WTC11 (cell line): ENCODE results near the gene NEURL2. TPM values are rescaled to one million over a fixed set of nuclear protein-coding genes. Genes with fewer than 3 reads are reported as not detected.

ENCODE experiments used
- ATAC-seq: fragments of 200-7000 bp; cut with Tn5 transposase; 2 replicates; pipeline ENCODE4 v1.10.0; 2021; ENCODE audit warnings: mild to moderate bottlenecking, moderate library complexity
- CTCF ChIA-PET: fragments of 300-600 bp; sonication (Branson Sonifier 250); formaldehyde crosslinking; loops from one replicate; lab custom pipeline; 2021; ENCODE audit warnings: antibody characterized with exemption; lab: Charles Lee
- POLR2A ChIA-PET: fragments of 350-600 bp; sonication (Branson Sonifier 250); formaldehyde crosslinking; loops from one replicate; lab custom pipeline; 2021; ENCODE audit warnings: antibody characterized with exemption; lab: Charles Lee
- DNase-seq: peaks from one replicate; pipeline ENCODE4 v3.0.0; 2021; ENCODE audit warnings: low spot score
- H3K27ac Mint-ChIP-seq: 2 replicates; pipeline ENCODE4 v1.8.0; 2021; ENCODE audit warnings: mixed read lengths
- H3K27me3 Mint-ChIP-seq: 2 replicates; pipeline ENCODE4 v1.8.0; 2021; ENCODE audit warnings: low read depth, mild to moderate bottlenecking, moderate library complexity, mixed read lengths
- H3K36me3 Mint-ChIP-seq: 2 replicates; pipeline ENCODE4 v1.8.0; 2021; ENCODE audit warnings: mixed read lengths
- H3K4me1 Mint-ChIP-seq: 2 replicates; pipeline ENCODE4 v1.8.0; 2022; ENCODE audit warnings: mixed read lengths
- H3K4me3 Mint-ChIP-seq: 2 replicates; pipeline ENCODE4 v1.8.0; 2021; ENCODE audit warnings: mild to moderate bottlenecking, moderate library complexity, mixed read lengths
- H3K9me3 Mint-ChIP-seq: 2 replicates; pipeline ENCODE4 v1.8.0; 2021; ENCODE audit warnings: mixed read lengths
- CBFB ChIP-seq: sonication (generic); formaldehyde crosslinking; IDR thresholded peaks from 2 replicates; pipeline ENCODE4 v1.8.1; 2022; ENCODE audit warnings: mild to moderate bottlenecking, low read depth, missing genetic modification reagents
- CREM ChIP-seq: sonication (generic); formaldehyde crosslinking; IDR thresholded peaks from 2 replicates; pipeline ENCODE4 v1.8.1; 2022; ENCODE audit warnings: mild to moderate bottlenecking, missing genetic modification reagents, moderate library complexity
- E2F5 ChIP-seq: sonication (generic); formaldehyde crosslinking; IDR thresholded peaks from 2 replicates; pipeline ENCODE4 v1.8.1; 2022; ENCODE audit warnings: mild to moderate bottlenecking, moderate library complexity, missing genetic modification reagents
- ELF4 ChIP-seq: sonication (generic); formaldehyde crosslinking; IDR thresholded peaks from 2 replicates; pipeline ENCODE4 v1.8.1; 2022; ENCODE audit warnings: low read depth, mild to moderate bottlenecking, moderate library complexity, missing genetic modification reagents
- ETV6 ChIP-seq: sonication (generic); formaldehyde crosslinking; IDR thresholded peaks from 2 replicates; pipeline ENCODE4 v1.8.1; 2022; ENCODE audit warnings: mild to moderate bottlenecking, missing genetic modification reagents
- FOXP1 ChIP-seq: sonication (generic); formaldehyde crosslinking; IDR thresholded peaks from 2 replicates; pipeline ENCODE4 v1.8.0; 2022; ENCODE audit warnings: missing genetic modification reagents, mild to moderate bottlenecking, moderate library complexity, borderline replicate concordance
- FOXP4 ChIP-seq: sonication (generic); formaldehyde crosslinking; IDR thresholded peaks from 2 replicates; pipeline ENCODE4 v1.8.0; 2022; ENCODE audit warnings: mild to moderate bottlenecking, missing genetic modification reagents
- GABPB1 ChIP-seq: sonication (generic); formaldehyde crosslinking; IDR thresholded peaks from 2 replicates; pipeline ENCODE4 v1.8.1; 2023; ENCODE audit warnings: mild to moderate bottlenecking, missing genetic modification reagents
- GRHL2 ChIP-seq: fragments of 250-450 bp; sonication (Bioruptor Pico); IDR thresholded peaks from 2 replicates; pipeline ENCODE4 v1.8.0; 2022; ENCODE audit warnings: mild to moderate bottlenecking, moderate library complexity; ENCODE audit not compliant: insufficient replicate concordance, severe bottlenecking
- NFYB ChIP-seq: sonication (generic); formaldehyde crosslinking; conservative IDR thresholded peaks from 2 replicates; pipeline ENCODE4 v1.8.0; 2022; ENCODE audit warnings: low read depth, missing genetic modification reagents
- NR1H2 ChIP-seq: sonication (generic); formaldehyde crosslinking; IDR thresholded peaks from 2 replicates; pipeline ENCODE4 v1.9.0; 2021; ENCODE audit warnings: mild to moderate bottlenecking, moderate library complexity, missing genetic modification reagents
- STAT6 ChIP-seq: sonication (generic); formaldehyde crosslinking; conservative IDR thresholded peaks from 2 replicates; pipeline ENCODE4 v1.8.1; 2023; ENCODE audit warnings: mild to moderate bottlenecking, low read depth, missing genetic modification reagents, moderate library complexity
- TCF7 ChIP-seq: sonication (generic); formaldehyde crosslinking; IDR thresholded peaks from 2 replicates; pipeline ENCODE4 v1.8.0; 2022; ENCODE audit warnings: mild to moderate bottlenecking, low read depth, missing genetic modification reagents, moderate library complexity
- USF2 ChIP-seq: sonication (generic); formaldehyde crosslinking; IDR thresholded peaks from 2 replicates; pipeline ENCODE4 v1.8.1; 2023; ENCODE audit warnings: mild to moderate bottlenecking, missing genetic modification reagents, moderate library complexity
- ZNF512 ChIP-seq: sonication (generic); formaldehyde crosslinking; IDR thresholded peaks from 2 replicates; pipeline ENCODE4 v1.8.1; 2022; ENCODE audit warnings: missing genetic modification reagents, borderline replicate concordance
- total RNA-seq: library from RNA; stranded (reverse); gene quantifications from 3 replicates; pipeline ENCODE4 v1.2.3, GENCODE V29; 2021
- TF ChIP-seq, protein P1 (sequence below): sonication (generic); formaldehyde crosslinking; IDR thresholded peaks from 2 replicates; pipeline ENCODE4 v1.8.0; 2023; ENCODE audit warnings: missing genetic modification reagents, mild to moderate bottlenecking, borderline replicate concordance
- TF ChIP-seq, protein P2 (sequence below): sonication (generic); formaldehyde crosslinking; IDR thresholded peaks from 2 replicates; pipeline ENCODE4 v1.8.0; 2023; ENCODE audit warnings: missing genetic modification reagents

NEURL2 gene
- total RNA-seq, 1 experiment from 2014 or later: 6.6 TPM

DNA sequence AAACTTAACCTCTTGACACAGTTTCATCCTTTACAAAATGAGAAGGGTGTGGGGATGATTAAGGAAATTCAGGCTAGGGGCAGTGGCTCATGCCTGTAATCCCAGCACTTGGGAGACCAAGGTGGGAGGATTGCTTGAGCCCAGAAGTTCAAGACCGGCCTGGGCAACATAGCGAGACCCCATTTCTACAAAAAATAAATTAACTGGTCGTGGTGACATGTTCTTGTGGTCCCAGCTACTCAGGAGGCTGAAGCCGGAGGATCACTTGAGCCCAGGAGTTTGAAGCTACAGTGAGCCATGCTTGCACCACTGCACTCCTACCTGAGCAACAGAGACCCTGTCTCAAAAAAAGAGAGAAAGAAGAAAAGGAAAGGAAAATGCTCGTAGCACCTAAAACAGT, 24.6 kb downstream of the NEURL2 start:
- Mint-ChIP-seq H3K4me3 (no peak overlapping the region), H3K4me1 (no peaks in the 10 kb centered on the region), H3K27ac (no peak overlapping the region), H3K36me3 (no peaks in the 10 kb centered on the region), H3K27me3 (no peaks in the 10 kb centered on the region), H3K9me3 (no peaks in the 10 kb centered on the region)
- ChIA-PET POLR2A (interaction anchor here (0.7 kb wide), 1 partner anchor 54 kb away, joined by 3 read pairs; no protein-coding TSS in a partner anchor), CTCF (no interaction called here)
- DNase-seq (no peak), ATAC-seq (no peak)
- TF ChIP-seq NR1H2 (CRISPR knock-in tag) (no peak), FOXP4 (no peak), ZNF512 (CRISPR knock-in tag) (no peak), CBFB (CRISPR knock-in tag) (no peak), ELF4 (CRISPR knock-in tag) (no peak), CREM (CRISPR knock-in tag) (no peak), STAT6 (CRISPR knock-in tag) (no peak), USF2 (CRISPR knock-in tag) (no peak)
- TF ChIP-seq, protein P1, sequence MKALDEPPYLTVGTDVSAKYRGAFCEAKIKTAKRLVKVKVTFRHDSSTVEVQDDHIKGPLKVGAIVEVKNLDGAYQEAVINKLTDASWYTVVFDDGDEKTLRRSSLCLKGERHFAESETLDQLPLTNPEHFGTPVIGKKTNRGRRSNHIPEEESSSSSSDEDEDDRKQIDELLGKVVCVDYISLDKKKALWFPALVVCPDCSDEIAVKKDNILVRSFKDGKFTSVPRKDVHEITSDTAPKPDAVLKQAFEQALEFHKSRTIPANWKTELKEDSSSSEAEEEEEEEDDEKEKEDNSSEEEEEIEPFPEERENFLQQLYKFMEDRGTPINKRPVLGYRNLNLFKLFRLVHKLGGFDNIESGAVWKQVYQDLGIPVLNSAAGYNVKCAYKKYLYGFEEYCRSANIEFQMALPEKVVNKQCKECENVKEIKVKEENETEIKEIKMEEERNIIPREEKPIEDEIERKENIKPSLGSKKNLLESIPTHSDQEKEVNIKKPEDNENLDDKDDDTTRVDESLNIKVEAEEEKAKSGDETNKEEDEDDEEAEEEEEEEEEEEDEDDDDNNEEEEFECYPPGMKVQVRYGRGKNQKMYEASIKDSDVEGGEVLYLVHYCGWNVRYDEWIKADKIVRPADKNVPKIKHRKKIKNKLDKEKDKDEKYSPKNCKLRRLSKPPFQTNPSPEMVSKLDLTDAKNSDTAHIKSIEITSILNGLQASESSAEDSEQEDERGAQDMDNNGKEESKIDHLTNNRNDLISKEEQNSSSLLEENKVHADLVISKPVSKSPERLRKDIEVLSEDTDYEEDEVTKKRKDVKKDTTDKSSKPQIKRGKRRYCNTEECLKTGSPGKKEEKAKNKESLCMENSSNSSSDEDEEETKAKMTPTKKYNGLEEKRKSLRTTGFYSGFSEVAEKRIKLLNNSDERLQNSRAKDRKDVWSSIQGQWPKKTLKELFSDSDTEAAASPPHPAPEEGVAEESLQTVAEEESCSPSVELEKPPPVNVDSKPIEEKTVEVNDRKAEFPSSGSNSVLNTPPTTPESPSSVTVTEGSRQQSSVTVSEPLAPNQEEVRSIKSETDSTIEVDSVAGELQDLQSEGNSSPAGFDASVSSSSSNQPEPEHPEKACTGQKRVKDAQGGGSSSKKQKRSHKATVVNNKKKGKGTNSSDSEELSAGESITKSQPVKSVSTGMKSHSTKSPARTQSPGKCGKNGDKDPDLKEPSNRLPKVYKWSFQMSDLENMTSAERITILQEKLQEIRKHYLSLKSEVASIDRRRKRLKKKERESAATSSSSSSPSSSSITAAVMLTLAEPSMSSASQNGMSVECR (CRISPR knock-in tag): no peak

- Mint-ChIP-seq H3K9me3 (no peaks in the 10 kb centered on the region), H3K27ac (peak overlapping the region; percentile 40; the same call in 1 of the 2 replicates), H3K36me3 (no peaks in the 10 kb centered on the region), H3K4me1 (peaks cover 12% of the 10 kb centered on the region), H3K4me3 (no peak overlapping the region), H3K27me3 (no peaks in the 10 kb centered on the region)
- ChIA-PET CTCF (interaction anchor here (0.8 to 0.9 kb wide), 3 partner anchors 9 to 40 kb away, joined by 3 to 5 read pairs (median 3); no protein-coding TSS in a partner anchor), POLR2A (no interaction called here)
- DNase-seq: no peak
- ATAC-seq: no peak
- TF ChIP-seq GRHL2 (CRISPR knock-in tag) (no peak), ETV6 (CRISPR knock-in tag) (no peak), GABPB1 (peak; percentile 19; the same call in 1 of the 2 replicates), NFYB (no peak), E2F5 (CRISPR knock-in tag) (no peak), TCF7 (CRISPR knock-in tag) (no peak), FOXP1 (no peak)
- TF ChIP-seq, protein P2, sequence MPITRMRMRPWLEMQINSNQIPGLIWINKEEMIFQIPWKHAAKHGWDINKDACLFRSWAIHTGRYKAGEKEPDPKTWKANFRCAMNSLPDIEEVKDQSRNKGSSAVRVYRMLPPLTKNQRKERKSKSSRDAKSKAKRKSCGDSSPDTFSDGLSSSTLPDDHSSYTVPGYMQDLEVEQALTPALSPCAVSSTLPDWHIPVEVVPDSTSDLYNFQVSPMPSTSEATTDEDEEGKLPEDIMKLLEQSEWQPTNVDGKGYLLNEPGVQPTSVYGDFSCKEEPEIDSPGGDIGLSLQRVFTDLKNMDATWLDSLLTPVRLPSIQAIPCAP: no peak
These were observed 27.2 kb downstream of the NEURL2 start for GRCh38 chr20:45863543-45864470.
